GM18867 (cell line): ENCODE results near the gene DENND4A.
"Not testable (repeated sequence)": the region's sequence is repeated elsewhere in the genome, so short reads cannot be mapped to it uniquely, and the experiment has no call there.

Experiments
- ATAC-seq: cut with Tn5 transposase; IDR thresholded peaks from one replicate; pipeline ENCODE4 v1.9.1; 2021; ENCODE audit warnings: mild to moderate bottlenecking, moderate library complexity; ENCODE audit not compliant: unreplicated experiment

The DENND4A gene

GRCh38 chr15:65819563-65819960 lies 27.5 kb upstream of the DENND4A start:
- no peak for ATAC-seq

DNA sequence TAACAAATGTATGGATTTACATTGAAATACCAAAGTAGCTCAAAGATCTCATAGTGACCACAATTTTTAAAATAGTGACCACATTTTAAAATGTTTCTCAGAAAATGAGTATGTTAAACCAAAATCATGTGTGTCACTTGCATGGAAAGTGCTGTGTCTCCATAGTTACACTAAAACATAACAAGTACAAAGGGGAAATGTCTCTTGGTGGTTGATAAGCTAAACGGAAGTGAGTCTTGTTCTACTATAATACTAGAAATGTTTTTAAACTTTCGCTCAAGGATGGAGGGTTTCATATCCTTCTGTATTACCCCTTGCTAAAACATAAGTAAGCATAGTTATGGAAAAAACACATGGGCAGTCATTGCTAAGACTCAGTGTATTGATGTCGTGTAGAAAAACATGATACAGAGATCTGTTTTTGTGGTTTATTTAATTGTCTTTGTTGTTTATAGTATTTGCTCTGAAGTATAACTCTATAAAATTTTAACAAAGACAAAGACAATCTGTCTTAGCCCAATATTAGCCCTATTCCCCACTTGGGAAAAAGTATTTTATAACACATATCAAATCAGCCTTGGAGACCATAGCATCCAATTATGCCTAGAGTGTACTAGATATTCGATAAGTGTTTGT lies 27.0 kb upstream of the DENND4A start:
- peak; percentile 72 for ATAC-seq

DNA sequence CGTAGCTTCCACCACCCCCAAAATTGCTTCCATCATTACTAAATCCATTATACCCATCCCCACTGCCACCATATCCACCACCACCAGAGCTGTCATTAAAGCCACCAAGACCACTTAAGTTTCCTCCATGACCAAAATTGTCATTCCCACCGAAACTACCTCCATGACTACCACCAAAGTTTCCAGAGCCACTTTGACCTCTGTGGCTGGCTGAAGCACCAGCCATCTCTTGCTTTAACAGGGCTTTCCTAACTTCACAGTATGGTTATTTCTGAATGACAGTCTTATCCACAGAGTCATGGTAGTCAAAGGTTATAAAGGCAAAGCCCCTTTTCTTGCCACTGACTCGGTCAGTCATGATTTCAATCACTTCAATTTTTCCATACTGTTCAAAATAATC lies 24.3 kb upstream of the DENND4A start:
- ATAC-seq: no peak

DNA sequence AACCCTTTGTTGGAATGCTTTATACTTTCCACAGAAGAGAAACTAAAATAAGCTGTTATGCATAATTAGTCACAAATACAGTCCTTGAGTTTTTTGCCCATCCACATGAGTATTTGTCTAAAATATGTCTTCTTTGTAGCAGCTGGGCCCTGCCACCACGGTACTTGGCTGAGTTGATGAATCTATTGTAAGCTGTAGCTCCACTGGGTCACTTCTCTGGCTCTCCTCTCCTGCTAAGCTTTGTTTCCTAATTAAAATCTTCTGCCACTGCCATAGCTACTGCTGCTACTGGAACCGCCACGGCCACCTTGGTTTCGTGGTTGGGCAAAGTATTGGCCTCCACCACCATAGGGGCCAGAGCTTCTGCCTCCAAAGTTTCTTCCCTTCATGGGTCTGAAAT lies 23.9 kb upstream of the DENND4A start:
- ATAC-seq: not testable (repeated sequence)

DNA sequence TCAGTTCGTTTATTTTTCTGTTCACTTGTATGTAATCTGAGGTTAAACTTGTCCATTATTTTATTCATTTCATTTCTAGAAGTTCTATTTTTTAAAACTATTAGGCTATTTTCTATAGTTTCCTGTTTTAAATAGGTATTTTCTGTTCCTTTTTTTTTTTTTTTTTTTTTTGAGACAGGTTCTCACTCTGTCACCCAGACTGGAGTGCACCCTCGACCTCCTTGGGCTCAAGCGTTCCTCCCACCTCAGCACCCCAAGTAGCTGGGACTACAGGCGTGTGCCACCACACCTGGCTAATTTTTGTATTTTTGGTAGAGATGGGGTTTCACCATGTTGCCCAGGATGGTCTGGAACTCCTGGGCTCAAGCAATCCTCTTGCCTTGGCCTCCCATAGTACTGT lies 22.2 kb upstream of the DENND4A start:
- not testable (repeated sequence) for ATAC-seq

- ATAC-seq: no peak
These were observed 20.8 kb upstream of the DENND4A start for GRCh38 chr15:65812916-65813315.

- no peak for ATAC-seq
These were observed 20.4 kb upstream of the DENND4A start for GRCh38 chr15:65812467-65812866.

GRCh38 chr15:65811835-65812234 lies 19.7 kb upstream of the DENND4A start:
- no peak for ATAC-seq

DNA sequence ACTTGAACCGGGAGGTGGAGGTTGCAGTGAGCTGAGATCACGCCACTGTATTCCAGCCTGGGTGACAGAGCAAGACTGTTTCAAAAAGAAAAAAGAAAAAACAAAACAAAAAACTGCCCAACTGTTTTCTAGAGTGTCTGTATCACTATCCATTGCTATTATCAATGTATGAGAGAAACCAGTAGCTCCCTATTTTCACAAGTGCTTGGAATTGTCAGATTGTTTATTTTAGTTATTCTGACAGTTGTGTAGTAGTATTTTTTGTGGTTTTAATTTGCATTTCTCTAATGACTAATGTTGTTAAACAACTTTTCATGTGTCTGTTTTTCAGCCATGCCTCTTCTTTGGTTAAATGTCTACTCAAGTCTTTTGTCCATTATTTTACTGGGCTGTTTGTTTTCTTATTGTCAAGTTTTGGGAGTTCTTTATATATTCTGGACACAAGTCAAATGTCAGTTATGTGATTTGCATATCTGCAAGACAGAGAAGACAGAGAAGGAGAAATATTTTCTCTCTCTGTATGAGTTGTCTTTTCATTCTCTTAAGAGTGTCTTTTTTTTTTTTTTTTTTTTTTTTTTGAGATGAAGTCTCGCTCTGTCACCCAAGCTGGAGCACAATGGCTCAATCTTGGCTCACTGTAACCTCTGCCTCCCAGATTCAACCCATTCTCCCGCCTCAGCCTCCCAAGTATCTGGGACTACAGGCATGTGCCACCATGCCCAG lies 19.1 kb upstream of the DENND4A start:
- ATAC-seq: not testable (repeated sequence)

DNA sequence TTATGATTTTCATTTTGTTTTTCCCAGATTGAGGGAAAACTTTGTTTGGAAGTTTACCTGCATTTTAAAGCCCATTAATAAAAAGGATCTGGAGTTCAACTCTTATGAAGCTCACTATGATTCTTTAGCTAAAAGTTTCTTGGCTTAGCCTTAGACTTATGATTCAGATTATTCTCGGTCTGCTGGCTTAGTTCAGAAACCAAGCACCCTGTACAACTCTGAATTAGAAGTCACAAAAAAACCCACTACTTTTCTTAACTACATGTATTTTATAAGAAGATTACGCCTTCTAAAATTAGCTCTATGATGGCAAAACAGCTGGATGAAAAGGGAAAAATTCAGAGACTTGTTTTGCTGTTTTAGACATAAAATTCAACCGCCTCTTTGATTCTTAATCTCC lies 14.3 kb upstream of the DENND4A start:
- no peak for ATAC-seq

DNA sequence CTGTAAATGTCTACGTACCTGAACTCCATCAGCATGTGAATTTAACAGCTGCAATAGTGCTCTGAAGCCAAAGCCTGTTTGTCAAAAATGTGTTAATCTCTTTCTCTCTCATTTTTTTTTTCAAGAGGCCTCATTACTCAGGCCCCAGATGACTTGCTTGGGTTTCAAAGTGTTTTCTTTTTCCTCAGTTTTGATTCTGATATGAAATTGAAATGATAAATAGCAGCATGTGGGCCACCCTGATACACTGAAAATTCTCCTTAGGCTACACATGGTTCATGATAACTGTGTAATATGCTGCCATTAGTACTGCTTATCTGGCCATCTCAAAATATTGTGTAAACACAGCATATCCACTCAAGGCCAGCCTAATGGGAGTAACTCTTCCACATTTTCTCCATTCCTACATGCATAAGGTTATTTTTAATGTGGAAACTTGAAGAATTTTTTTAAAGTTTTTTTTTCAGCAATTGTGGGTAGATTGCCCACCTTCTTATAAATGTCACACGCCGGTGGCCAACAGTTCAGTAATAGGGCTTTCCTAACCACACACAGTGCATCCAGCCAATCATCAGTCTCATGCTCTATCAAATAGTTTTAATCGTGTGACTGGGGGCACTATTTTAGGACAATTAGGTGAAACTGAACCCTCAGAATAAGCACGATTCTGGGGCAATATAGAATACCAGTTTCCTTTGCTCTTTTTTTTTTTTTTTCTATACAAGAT lies 13.1 kb upstream of the DENND4A start:
- ATAC-seq: no peak

DNA sequence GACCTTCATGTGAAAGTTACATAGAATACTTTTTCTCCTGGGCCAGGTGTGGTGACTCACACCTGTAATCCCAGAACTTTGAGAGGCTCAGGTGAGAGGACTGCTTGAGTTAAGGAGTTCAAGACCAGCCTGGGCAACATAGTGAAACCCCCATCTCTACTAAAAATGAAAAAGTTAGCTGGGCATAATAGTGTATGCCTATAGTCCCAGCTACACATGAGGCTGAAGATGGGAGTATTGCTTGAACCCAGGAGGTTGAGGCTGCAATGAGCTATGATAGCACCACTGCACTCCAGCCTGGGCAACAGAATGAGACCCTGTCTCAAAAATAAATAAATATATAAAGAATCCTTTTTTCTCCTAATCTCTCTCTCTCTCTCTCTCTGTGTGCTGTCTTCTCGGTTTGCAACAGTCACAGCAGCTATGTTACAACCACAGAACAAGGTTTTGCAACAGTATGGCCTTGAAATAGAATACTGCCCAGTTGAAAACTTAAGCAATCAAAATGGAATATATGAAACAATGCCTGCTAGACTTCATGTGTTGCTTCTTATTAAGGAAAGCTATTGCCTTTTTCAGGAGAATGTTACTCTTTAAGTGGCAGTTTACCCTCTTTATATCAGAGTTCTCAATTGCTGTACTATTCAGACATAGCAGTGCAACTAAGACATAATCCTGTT lies 12.3 kb upstream of the DENND4A start:
- no peak for ATAC-seq

DNA sequence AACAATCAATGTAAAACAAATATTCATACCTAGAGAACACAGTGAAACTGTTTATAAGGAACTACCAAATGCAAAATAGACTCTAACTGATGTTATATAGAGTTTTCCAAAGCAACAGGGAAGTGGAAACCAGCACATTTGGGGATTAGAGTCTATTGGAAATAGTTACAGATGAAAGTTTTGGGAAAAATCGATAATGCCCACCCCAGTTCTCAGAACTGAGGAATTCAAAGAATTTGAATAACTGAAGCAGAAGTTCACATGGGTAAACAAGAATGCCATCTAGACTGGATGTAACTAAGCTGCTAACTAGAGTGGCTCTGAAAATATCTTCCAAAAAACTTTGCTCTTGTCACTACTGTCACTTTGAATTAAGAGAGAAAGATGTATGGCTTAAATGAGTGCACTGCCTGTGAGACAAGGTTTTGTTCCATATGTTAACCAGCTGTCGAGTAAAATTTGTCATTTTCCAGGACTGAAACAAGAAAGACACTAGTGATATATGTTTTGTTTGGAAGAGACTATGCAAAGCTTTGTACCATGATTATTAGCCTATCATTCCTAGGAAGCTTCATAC lies 9.2 kb upstream of the DENND4A start:
- ATAC-seq: no peak

- no peak for ATAC-seq
These were observed 4.6 kb upstream of the DENND4A start for GRCh38 chr15:65796610-65797078.

DNA sequence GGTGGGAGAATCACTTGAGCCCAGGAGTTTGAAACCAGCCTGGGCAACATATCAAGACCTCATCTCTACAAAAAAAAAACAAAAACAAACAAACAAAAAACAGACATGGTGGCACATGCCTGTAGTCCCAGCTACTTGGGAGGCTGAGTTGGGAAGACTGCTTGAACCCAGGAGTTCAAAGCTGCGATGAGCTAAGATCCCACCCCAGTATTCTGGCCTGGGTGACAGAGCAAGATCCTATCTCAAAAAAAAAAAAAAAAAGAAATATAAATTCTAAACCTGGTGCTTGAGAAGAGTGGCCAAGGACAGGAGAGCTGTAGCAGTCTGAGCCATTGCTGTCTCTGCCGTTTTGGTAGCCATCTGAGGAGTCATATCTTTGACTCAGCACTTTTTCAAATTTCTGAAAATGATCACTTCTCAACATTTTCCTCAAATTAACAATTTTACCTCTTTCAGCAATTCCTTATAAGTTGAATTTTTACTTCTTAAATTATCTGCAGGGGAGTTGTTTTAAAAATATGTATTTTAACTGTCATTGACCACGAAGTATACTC lies 3.6 kb upstream of the DENND4A start:
- no peak for ATAC-seq

DNA sequence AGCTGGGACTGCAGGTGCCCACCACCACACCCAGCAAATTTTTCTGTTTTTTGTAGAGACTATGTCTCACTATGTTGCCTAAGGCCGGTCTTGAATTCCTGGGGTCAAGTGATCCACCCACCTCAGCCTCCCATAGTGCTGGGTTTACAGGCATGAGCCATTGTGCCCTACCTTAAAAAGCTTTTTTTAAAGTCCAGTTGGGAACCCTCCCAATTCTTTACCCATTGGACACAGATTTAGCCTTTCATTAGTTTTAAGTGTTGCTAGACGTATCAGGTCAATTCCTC lies 1.7 kb upstream of the DENND4A start:
- no peak for ATAC-seq

DNA sequence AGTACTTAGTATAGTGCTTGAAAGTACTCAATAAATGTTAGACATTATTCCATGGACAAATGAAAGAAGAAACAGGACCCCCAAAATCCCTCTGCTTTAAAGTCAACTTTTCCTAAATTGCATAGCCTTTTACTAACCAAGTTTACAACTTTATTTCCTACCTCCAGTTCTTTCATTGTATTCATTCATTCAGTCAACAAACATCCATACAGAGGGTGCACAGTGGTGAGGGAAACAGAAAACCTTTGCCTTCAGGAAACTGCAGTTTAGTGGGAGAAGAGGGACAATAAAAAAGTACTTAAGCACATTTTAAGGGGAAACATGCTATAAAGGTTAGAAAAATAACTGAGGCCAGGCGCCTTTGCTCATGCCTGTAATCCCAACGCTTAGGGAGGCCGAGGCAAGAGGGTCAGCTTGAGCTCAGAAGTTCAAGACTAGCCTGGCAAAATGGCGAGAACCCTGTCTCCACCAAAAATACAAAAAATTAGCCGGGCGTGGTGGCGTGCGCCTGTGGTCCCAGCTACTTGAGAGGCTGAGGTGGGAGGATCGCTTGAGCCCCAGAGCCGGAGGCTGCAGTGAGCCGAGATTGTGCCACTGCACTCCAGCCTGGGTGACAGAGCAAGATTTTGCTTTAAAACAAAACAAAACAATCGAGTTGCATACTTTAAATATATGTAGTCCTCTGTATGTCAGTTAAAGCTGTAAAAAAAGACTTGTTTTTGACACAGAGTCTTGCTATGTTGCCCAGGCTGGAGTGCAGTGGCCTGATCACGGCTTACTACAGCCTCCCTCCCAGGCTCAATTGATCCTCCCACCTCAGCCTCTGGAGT lies 1.1 kb upstream of the DENND4A start:
- no peak for ATAC-seq

GRCh38 chr15:65791335-65792137 lies 557 bp downstream of the DENND4A start:
- ATAC-seq: peak; percentile 3

DNA sequence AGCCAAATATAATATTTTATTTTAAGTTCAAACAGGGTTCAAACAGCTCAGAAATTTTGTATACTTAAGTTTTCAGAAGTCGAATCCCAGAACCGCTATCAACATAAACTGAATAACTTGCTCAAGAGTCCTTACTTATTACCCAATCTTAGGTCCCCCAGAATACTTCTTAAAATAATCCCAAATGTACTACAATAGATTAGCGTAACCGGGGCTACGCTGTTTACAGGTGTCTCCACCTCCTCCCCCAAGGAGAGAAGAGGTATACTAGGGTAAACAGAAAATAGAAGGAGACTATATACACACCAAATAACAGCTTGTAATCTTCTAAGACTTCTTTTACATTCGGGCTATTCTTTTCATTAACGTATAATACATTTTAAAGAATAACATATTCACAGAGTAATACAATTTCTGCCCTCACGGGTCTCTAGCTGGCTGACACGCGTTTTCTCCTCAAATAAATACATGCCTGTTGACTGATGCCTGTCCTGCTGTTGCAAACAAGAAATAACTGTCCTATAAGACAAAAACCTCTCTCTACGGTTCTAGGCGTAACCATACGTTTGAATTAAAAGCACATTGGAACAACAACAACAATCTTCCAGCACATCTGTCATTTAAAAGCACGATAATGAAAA lies 1.3 kb downstream of the DENND4A start:
- no peak for ATAC-seq
